GM10266 (cell line): Measurements from ENCODE around the gene ARHGEF37.

Source experiments
- DNase-seq: peaks from one replicate; pipeline ENCODE4 v3.0.0; 2012; ENCODE audit errors: extremely low spot score
- CTCF ChIP-seq: IDR thresholded peaks from 2 replicates; pipeline ENCODE4 v1.5.1; 2012; ENCODE audit warnings: mild to moderate bottlenecking, low read depth; ENCODE audit not compliant: control insufficient read depth, insufficient read depth; ENCODE audit errors: missing control alignments

ARHGEF37 gene

GRCh38 chr5:149629421-149629820 lies 48.1 kb downstream of the ARHGEF37 start:
- no peak for TF ChIP-seq CTCF
- no peak for DNase-seq

GRCh38 chr5:149630337-149630736 lies 49.0 kb downstream of the ARHGEF37 start:
- TF ChIP-seq CTCF: no peak
- DNase-seq: no peak

GRCh38 chr5:149631506-149631905 lies 50.2 kb downstream of the ARHGEF37 start:
- TF ChIP-seq CTCF: no peak
- DNase-seq: no peak

GRCh38 chr5:149632311-149633251 lies 51.3 kb downstream of the ARHGEF37 start:
- DNase-seq: no peak
- TF ChIP-seq CTCF: no peak

GRCh38 chr5:149633476-149634350 lies 52.4 kb downstream of the ARHGEF37 start:
- no peak for TF ChIP-seq CTCF

GRCh38 chr5:149635394-149635793 lies 54.1 kb downstream of the ARHGEF37 start:
- no peak for TF ChIP-seq CTCF
- no peak for DNase-seq

More at GRCh38 chr5:149633476-149634350, 52.4 kb downstream of the ARHGEF37 start:
- no peak for DNase-seq
